Measurements from ENCODE around the gene SAV1. TPM values are rescaled to one million over a fixed set of nuclear protein-coding genes. Genes with fewer than 3 reads are reported as not detected.

The SAV1 gene
- total RNA-seq, 1 experiment from 2014 or later: 37.1 TPM

DNA sequence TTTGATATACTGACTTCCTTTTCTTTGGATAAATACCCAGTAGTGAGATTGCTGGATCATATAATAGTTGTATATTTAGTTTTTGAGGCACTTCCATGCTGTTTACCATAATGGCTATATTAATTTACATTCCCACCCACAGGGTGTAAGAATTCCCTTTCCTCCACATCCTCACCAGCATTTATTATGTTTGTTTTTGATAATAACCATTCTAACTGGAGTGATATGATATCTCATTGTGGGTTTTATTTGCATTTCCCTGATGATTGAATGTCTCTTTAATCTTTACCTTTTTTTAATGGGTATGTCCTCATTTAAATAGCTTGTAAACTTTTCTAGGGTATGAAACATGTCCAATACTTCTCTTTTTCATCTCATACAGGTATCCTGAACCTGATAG is 11.6 kb upstream of the SAV1 start:
- no peak overlapping the region for H3K27ac ChIP-seq
- H3K4me2 ChIP-seq: no peak overlapping the region
- no peaks in the 10 kb centered on the region for H3K9me2 ChIP-seq (ENCODE audit: insufficient read depth)
- BruUV-seq (replicated peaks): no TSS peak
- ChIA-PET CTCF (no interaction called here), POLR2A (ENCODE audit: unreplicated experiment) (no interaction called here)
- TF ChIP-seq, protein P1, sequence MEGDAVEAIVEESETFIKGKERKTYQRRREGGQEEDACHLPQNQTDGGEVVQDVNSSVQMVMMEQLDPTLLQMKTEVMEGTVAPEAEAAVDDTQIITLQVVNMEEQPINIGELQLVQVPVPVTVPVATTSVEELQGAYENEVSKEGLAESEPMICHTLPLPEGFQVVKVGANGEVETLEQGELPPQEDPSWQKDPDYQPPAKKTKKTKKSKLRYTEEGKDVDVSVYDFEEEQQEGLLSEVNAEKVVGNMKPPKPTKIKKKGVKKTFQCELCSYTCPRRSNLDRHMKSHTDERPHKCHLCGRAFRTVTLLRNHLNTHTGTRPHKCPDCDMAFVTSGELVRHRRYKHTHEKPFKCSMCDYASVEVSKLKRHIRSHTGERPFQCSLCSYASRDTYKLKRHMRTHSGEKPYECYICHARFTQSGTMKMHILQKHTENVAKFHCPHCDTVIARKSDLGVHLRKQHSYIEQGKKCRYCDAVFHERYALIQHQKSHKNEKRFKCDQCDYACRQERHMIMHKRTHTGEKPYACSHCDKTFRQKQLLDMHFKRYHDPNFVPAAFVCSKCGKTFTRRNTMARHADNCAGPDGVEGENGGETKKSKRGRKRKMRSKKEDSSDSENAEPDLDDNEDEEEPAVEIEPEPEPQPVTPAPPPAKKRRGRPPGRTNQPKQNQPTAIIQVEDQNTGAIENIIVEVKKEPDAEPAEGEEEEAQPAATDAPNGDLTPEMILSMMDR (conservative IDR thresholded peaks at IDR 0.05): no peak
- TF ChIP-seq EZH2 (IDR thresholded peaks at IDR 0.05; ENCODE audit: low read depth): no peak
- peaks cover 23% of the 10 kb centered on the region for H3F3A ChIP-seq (ENCODE audit: insufficient read depth, low read depth)
- no peak overlapping the region for H2AFZ ChIP-seq
- H3K79me2 ChIP-seq (ENCODE audit: low read depth): no peaks in the 10 kb centered on the region
- H3K4me3 ChIP-seq: no peak overlapping the region
- H3K4me1 ChIP-seq (replicated peaks; ENCODE audit: insufficient read depth): peaks cover 43% of the 10 kb centered on the region
- H3K36me3 ChIP-seq (ENCODE audit: low read depth): no peaks in the 10 kb centered on the region
- H4K20me1 ChIP-seq (ENCODE audit: insufficient read depth): no peaks in the 10 kb centered on the region
- DNase-seq: no peak
- no peaks in the 10 kb centered on the region for H3K9me3 ChIP-seq (ENCODE audit: insufficient read depth, low read depth)
- intact Hi-C loops (cut with micrococcal nuclease; ENCODE audit: unreplicated experiment): no loop called here
- H3K27me3 ChIP-seq (ENCODE audit: insufficient read depth, low read depth): no peaks in the 10 kb centered on the region

DNA sequence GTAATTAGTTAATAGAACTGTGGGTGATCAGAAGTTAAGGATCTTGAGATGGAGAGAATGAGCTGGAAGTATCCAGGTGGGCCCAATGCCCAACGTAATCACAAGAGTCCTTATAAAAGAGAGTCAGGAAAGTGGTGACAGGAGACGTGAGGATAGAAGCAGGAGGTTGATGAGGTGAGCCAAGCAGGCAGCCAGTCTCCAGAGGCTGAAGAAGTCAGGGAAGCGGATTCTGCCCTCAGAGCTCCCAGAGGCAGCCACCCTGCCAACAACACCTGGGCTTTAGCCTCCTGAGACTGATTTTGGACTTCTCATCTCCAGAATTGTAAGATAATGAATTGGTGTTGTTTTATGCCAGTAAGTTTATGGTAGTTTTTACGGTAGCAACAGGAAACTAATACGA is 10.1 kb upstream of the SAV1 start:
- H4K20me1 ChIP-seq (ENCODE audit: insufficient read depth): no peaks in the 10 kb centered on the region
- peak overlapping the region; percentile 65 for H3K4me2 ChIP-seq
- intact Hi-C loops (cut with micrococcal nuclease; ENCODE audit: unreplicated experiment): no loop called here
- H3F3A ChIP-seq (ENCODE audit: insufficient read depth, low read depth): peaks cover 23% of the 10 kb centered on the region
- H3K27ac ChIP-seq: peak overlapping the region; percentile 85
- TSS peak; percentile 15 for BruUV-seq (replicated peaks)
- H3K79me2 ChIP-seq (ENCODE audit: low read depth): no peaks in the 10 kb centered on the region
- TF ChIP-seq, protein P1 (conservative IDR thresholded peaks at IDR 0.05): no peak
- no peak for TF ChIP-seq EZH2 (IDR thresholded peaks at IDR 0.05; ENCODE audit: low read depth)
- no peaks in the 10 kb centered on the region for H3K9me3 ChIP-seq (ENCODE audit: insufficient read depth, low read depth)
- no peaks in the 10 kb centered on the region for H3K27me3 ChIP-seq (ENCODE audit: insufficient read depth, low read depth)
- peaks cover 43% of the 10 kb centered on the region for H3K4me1 ChIP-seq (replicated peaks; ENCODE audit: insufficient read depth)
- CTCF ChIA-PET: no interaction called here
- 0 out of 2 replicates have a peak overlapping the region, but pooled peaks have one; percentile 58 for H2AFZ ChIP-seq
- H3K4me3 ChIP-seq: peak overlapping the region; percentile 43; the same call in 1 of the 2 replicates
- POLR2A ChIA-PET (ENCODE audit: unreplicated experiment): no interaction called here
- no peaks in the 10 kb centered on the region for H3K36me3 ChIP-seq (ENCODE audit: low read depth)
- DNase-seq: no peak
- H3K9me2 ChIP-seq (ENCODE audit: insufficient read depth): no peaks in the 10 kb centered on the region

GRCh38 chr14:50677527-50678063 is 9.5 kb upstream of the SAV1 start:
- Histone ChIP-seq H3K27ac (peak overlapping the region; percentile 85), H3K9me2 (ENCODE audit: insufficient read depth) (no peaks in the 10 kb centered on the region), H3K4me1 (replicated peaks; ENCODE audit: insufficient read depth) (peaks cover 43% of the 10 kb centered on the region), H4K20me1 (ENCODE audit: insufficient read depth) (no peaks in the 10 kb centered on the region), H3K9me3 (ENCODE audit: insufficient read depth, low read depth) (no peaks in the 10 kb centered on the region), H3K4me2 (peak overlapping the region; percentile 65), H3K4me3 (peak overlapping the region; percentile 43), H3K79me2 (ENCODE audit: low read depth) (no peaks in the 10 kb centered on the region), H2AFZ (peak overlapping the region; percentile 58), H3K36me3 (ENCODE audit: low read depth) (no peaks in the 10 kb centered on the region), H3F3A (ENCODE audit: insufficient read depth, low read depth) (peaks cover 23% of the 10 kb centered on the region), H3K27me3 (ENCODE audit: insufficient read depth, low read depth) (no peaks in the 10 kb centered on the region)
- ChIA-PET CTCF (no interaction called here), POLR2A (ENCODE audit: unreplicated experiment) (interaction anchor here (0.6 to 0.7 kb wide), 5 partner anchors 21 to 409 kb away, joined by 3 to 15 read pairs (median 7); no protein-coding TSS in a partner anchor)
- no TSS peak for BruUV-seq (replicated peaks)
- TF ChIP-seq EZH2 (IDR thresholded peaks at IDR 0.05; ENCODE audit: low read depth): no peak
- peak; percentile 35 to 92 for DNase-seq
- intact Hi-C loops (cut with micrococcal nuclease; ENCODE audit: unreplicated experiment): no loop called here
